ENCODE data around the gene NTRK1. TPM values are rescaled to one million over a fixed set of nuclear protein-coding genes. Genes with fewer than 3 reads are reported as not detected.

The NTRK1 gene
- total RNA-seq, 4 donors from 2014 or later = 0.09 to 0.57 TPM; not detected in 2

GRCh38 chr1:156922986-156923669, 62.5 kb downstream of the NTRK1 start:
- TF ChIP-seq CTCF (IDR thresholded peaks at IDR 0.05) (no peak), POLR2A (IDR thresholded peaks at IDR 0.05) (no peak)
- Histone ChIP-seq H3K4me1 (peaks cover 24 to 37% (median 27%) of the 10 kb centered on the region in 3 donors), H3K27ac (no peak overlapping the region), H3K4me3 (peak overlapping the region in 1 of 4 donors; percentile 39), H3K9me3 (peaks cover 0 to under 1% (median 0%) of the 10 kb centered on the region in 3 donors), H3K36me3 (no peaks in the 10 kb centered on the region), H3K27me3 (peaks cover 12 to 100% (median 25%) of the 10 kb centered on the region in 4 donors)
- no peak for DNase-seq
- 13 to 18% methylated on average over 9 to 10 of the region's 11 CpGs for WGBS, 2 donors
- intact Hi-C loops (cut with DNase I) = no loop called here

GRCh38 chr1:156923670-156924477, 63.2 kb downstream of the NTRK1 start:
- peaks cover 12 to 100% (median 25%) of the 10 kb centered on the region in 4 donors for H3K27me3 ChIP-seq
- intact Hi-C loops (cut with DNase I) = no loop called here
- H3K9me3 ChIP-seq = no peaks in the 10 kb centered on the region
- 0 to 2% methylated on average over 6 to 16 of the region's 64 CpGs for WGBS, 2 donors
- H3K36me3 ChIP-seq = no peaks in the 10 kb centered on the region
- H3K27ac ChIP-seq = no peak overlapping the region
- TF ChIP-seq CTCF (IDR thresholded peaks at IDR 0.05) (no peak), POLR2A (IDR thresholded peaks at IDR 0.05) (no peak)
- DNase-seq = no peak
- peaks cover 24 to 37% (median 27%) of the 10 kb centered on the region in 3 donors for H3K4me1 ChIP-seq
- peak overlapping the region in 2 of 4 donors; percentile 3 to 39 for H3K4me3 ChIP-seq

- WGBS, 2 donors = 51 to 79% methylated on average over 3 to 8 of the region's 22 CpGs
- no peaks in the 10 kb centered on the region for H3K36me3 ChIP-seq
- peaks cover 24 to 37% (median 27%) of the 10 kb centered on the region in 3 donors for H3K4me1 ChIP-seq
- TF ChIP-seq POLR2A (IDR thresholded peaks at IDR 0.05) = no peak
- no peak for TF ChIP-seq CTCF (IDR thresholded peaks at IDR 0.05)
- intact Hi-C loops (cut with DNase I) = no loop called here
- no peak overlapping the region for H3K27ac ChIP-seq
- no peaks in the 10 kb centered on the region for H3K9me3 ChIP-seq
- no peak overlapping the region for H3K4me3 ChIP-seq
- H3K27me3 ChIP-seq = peaks cover 12 to 100% (median 30%) of the 10 kb centered on the region in 4 donors
- no peak for DNase-seq
Observed at GRCh38 chr1:156924478-156925153, 64.0 kb downstream of the NTRK1 start.

GRCh38 chr1:156925154-156926010, 64.7 kb downstream of the NTRK1 start:
- no peak overlapping the region for H3K4me3 ChIP-seq
- no peaks in the 10 kb centered on the region for H3K9me3 ChIP-seq
- no peak overlapping the region for H3K27ac ChIP-seq
- peaks cover 21 to 31% (median 23%) of the 10 kb centered on the region in 3 donors for H3K4me1 ChIP-seq
- intact Hi-C loops (cut with DNase I) = no loop called here
- peaks cover 12 to 100% (median 30%) of the 10 kb centered on the region in 4 donors for H3K27me3 ChIP-seq
- no peak for DNase-seq
- 66 to 67% methylated on average over 2 to 4 of the region's 5 CpGs for WGBS, 2 donors
- no peaks in the 10 kb centered on the region for H3K36me3 ChIP-seq
- no peak for TF ChIP-seq POLR2A (IDR thresholded peaks at IDR 0.05)
- TF ChIP-seq CTCF (IDR thresholded peaks at IDR 0.05) = no peak

Data from esophagus squamous epithelium (tissue), 5 donors.